Occipital lobe (tissue), 2 donors: ENCODE measurements around the gene DCP1B. TPM values are rescaled to one million over a fixed set of nuclear protein-coding genes. Genes with fewer than 3 reads are reported as not detected.

ENCODE experiments used
- DNase-seq: peaks from one replicate; lab custom pipeline; 2025; lab: John Stamatoyannopoulos, UW
- total RNA-seq: library from RNA; depleted of rRNA; stranded (reverse); fragments of >200 nt; gene quantifications from one replicate; pipeline ENCODE4 v1.2.3, GENCODE V29; 2014

DCP1B gene
- total RNA-seq, 1 donor from 2014 or later = 8.9 TPM

GRCh38 chr12:2017546-2018337 is 13.5 kb upstream of the DCP1B start:
- DNase-seq = no peak

- no peak for DNase-seq
Observed at GRCh38 chr12:2016862-2017545, 12.7 kb upstream of the DCP1B start.

- no peak for DNase-seq
Observed at GRCh38 chr12:2014231-2014630, 10.0 kb upstream of the DCP1B start.

- DNase-seq = no peak
Observed at GRCh38 chr12:2013527-2014223, 9.4 kb upstream of the DCP1B start.

- DNase-seq = no peak
Observed at GRCh38 chr12:2013086-2013485, 8.8 kb upstream of the DCP1B start.

GRCh38 chr12:2011643-2012607 is 7.7 kb upstream of the DCP1B start:
- DNase-seq = no peak

- no peak for DNase-seq
Observed at GRCh38 chr12:2009623-2010022, 5.4 kb upstream of the DCP1B start.

GRCh38 chr12:2008677-2009076 is 4.4 kb upstream of the DCP1B start:
- no peak for DNase-seq

- DNase-seq = peak; percentile 22
Observed at GRCh38 chr12:2003676-2004112, 563 bp downstream of the DCP1B start.

GRCh38 chr12:1995205-1995896 is 8.9 kb downstream of the DCP1B start:
- no peak for DNase-seq

GRCh38 chr12:1994429-1995143 is 9.7 kb downstream of the DCP1B start:
- DNase-seq = no peak

GRCh38 chr12:1993871-1994371 is 10.3 kb downstream of the DCP1B start:
- DNase-seq = no peak

- DNase-seq = no peak
Observed at GRCh38 chr12:1993341-1993740, 10.9 kb downstream of the DCP1B start.

GRCh38 chr12:1992732-1993131 is 11.5 kb downstream of the DCP1B start:
- no peak for DNase-seq

- no peak for DNase-seq
Observed at GRCh38 chr12:1989111-1989510, 15.1 kb downstream of the DCP1B start.

GRCh38 chr12:1984759-1985158 is 19.5 kb downstream of the DCP1B start:
- no peak for DNase-seq

GRCh38 chr12:1980282-1980681 is 24.0 kb downstream of the DCP1B start:
- DNase-seq = no peak

- DNase-seq = no peak
Observed at GRCh38 chr12:1978078-1978862, 26.0 kb downstream of the DCP1B start.

GRCh38 chr12:1977588-1977987 is 26.7 kb downstream of the DCP1B start:
- no peak for DNase-seq
